NCI-H510A (cell line): ENCODE data around the gene ZCCHC8.
"Not testable (repeated sequence)": the region's sequence is repeated elsewhere in the genome, so short reads cannot be mapped to it uniquely, and the experiment has no call there.

Experiments
- DNase-seq: peaks from one replicate; lab custom pipeline; 2025; lab: John Stamatoyannopoulos, UW

The ZCCHC8 gene

DNA sequence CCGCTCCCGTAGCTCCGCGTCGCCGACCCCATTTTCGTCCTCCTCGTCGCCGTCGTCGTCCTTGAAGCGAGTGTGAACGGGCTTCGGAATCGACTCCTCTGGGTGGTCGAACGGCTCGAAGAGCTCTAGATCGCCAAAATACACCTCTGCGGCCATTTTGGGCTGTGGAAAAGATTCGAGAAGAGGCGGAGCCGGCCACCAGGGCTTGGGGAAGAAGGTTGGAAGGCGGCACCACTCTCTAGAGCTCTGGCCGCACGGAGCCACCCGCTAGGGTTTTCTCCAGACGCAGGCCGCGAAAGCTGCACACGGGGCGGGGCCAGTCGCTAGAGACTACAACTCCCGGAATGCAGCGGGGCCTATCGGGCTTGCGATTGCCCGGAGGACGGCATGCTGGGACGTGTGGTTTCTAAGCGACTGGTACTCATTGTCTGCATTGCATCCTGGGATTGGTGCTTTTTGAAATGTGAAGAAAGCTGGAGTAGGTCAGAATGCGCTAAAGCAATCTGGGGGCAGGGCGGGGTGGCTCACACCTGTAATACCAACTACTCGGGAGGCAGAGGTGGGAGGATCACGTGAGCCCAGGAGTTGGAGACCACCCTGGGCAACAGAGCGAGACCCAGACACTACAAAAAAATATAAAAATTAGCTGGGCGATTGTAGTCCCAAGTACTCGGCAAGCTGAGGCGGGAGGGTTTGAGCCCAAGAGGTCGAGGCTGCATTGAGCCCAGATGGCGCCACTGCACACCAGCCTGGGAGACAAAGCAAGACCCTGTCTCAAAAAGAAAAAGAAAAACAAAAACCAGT, at the start of gene ZCCHC8:
Gene ZCCHC8, minus strand, starts transcription at position 248 of the 804 bp plus-strand sequence. Its CDS starts 92 bp downstream, at position 156.
- DNase-seq: peak; percentile 99

DNA sequence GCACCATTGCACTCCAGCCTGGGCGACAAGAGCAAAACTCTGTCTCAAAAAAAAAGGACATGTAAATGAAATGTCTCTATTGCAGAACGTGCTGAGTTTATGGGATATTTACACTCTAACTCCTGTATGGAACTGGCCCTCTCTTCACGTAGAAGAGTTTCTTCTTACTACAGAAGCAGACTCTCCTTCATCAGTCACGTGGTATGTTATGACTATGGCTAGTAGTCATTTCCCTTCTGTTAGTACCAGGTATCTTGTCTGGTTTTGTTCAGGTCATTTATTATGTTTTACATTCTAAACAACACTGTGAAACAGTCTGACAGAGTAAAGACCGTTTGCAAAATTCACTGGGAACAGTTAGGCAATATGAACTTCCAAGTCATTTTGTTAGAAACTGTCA, 46.6 kb upstream of the ZCCHC8 start:
- DNase-seq: no peak

DNA sequence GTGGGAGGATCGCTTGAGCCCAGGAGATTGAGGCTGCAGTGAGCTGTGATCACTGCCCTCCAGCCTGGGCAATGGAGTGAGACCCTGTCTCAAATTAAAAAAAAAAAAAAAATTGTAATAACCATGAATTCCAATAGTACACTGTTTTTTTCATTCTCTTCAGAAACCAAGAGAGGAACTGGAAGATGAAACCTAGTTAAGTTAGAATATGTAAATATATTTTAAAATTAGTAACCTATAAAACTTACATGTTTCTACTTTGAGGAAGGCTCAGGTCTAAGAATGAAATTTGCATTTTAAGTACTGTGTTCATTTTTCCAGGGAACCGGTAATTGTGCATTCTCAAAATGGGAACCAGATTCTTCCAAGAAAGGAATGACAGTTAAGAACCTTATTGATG, 45.1 kb upstream of the ZCCHC8 start:
- no peak for DNase-seq

DNA sequence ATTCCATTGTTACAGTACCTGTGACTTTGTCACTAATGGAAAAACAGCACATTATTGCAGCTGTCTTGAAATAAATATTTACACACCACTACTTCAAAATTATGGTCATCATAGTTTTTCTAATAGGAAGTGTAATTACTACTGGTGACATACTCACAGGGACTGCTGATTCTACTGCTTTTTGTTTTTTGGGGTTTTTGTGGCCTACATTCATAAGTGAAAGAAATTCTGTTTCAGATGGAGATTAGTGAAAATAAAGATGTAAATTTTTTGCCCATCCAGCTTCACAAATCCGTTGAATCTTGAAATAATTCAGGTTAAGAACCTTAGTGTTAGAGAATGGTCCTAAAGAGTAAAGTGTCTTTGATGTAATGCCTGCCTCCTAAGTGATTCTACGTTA, 43.8 kb upstream of the ZCCHC8 start:
- no peak for DNase-seq

DNA sequence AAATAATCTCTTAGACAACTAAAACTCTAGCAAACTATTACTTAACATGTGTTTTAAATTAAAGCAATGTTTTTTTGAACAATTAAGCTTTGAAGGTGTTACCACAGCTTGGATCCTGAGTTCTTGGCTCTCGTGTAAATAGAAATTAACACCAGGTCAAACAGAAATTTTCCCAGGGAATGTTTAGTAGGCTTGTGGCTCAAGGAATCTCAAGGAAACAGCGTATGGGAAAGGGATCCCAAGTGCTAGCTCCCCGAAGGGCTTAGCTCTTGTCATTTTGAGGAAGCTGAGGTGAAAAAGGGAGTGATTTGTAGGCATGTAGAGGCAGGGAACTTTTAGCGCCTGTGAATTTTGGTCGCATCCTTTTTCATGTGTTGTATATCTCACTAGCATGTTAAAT, 37.8 kb upstream of the ZCCHC8 start:
- no peak for DNase-seq

DNA sequence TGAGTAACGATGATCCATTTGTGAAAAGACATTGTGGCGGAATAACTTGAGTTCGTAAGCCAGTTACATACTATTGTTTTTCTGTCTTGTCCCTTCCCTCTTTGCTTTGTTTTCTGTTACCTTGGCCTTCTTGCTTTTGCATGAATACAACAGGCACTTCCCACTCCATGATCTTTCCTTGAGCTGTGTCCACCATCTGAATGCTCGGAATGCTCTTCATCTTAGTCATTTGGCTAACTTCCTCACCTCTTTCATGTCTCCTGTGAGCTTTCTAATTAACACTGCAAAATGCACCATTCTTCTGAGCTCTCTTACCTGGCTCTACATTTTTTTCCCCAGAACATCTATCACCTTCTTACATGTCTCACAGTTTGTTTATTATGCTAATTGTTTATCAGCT, 36.3 kb upstream of the ZCCHC8 start:
- DNase-seq: no peak

DNA sequence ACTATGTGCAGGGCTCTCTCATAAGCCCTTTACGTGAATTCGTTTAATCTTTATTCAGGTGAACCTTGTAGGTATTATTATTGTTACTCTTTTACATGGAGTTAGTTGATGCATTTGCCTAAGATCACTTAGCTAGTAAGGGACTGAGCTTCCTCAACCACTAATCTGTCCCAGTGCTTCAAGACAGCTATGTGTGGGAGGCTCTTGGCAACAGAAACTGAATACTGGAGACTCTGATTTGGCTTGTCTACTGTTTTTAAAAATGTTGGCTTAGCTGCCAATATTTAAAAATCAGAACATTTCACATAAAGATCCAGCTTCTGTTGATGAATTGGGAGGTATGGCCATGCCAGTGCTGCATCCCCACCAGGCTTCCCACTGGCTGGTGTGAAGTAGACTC, 33.1 kb upstream of the ZCCHC8 start:
- DNase-seq: no peak

DNA sequence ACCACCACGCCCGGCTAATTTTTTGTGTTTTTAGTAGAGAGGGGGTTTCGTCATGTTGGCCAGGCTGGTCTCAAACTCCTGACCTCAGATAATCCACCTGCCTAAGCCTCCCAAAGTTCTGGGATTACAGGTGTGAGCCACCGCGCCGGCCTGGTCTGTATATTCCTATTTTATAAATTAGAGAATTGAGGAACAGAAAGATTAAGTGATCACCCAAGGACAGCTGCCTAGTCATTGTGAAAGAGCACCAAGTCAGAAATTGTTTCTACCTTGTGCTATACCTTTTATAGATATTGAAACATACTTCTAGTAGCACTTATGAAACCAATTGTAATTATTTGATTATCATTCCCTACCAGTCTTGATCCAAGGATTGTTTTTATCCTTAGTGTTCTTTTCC, 28.3 kb upstream of the ZCCHC8 start:
- no peak for DNase-seq

DNA sequence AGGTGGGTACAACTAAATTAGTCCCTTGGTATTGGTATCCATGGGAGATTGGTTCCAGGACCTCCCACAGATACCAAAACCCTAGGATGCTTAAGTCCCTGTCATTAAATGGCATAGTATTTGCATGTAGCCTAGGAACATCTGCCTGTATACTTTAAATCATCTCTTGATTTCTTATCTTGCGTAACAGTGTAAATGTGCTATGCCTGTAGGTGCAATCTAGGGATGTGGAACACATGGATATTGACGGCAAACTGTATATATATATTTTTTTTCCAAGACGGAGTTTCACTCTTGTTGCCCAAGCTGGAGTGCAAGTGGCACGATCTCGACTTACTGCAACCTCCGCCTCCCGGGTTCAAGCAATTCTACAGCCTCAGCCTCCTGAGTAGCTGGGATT, 27.9 kb upstream of the ZCCHC8 start:
- no peak for DNase-seq

DNA sequence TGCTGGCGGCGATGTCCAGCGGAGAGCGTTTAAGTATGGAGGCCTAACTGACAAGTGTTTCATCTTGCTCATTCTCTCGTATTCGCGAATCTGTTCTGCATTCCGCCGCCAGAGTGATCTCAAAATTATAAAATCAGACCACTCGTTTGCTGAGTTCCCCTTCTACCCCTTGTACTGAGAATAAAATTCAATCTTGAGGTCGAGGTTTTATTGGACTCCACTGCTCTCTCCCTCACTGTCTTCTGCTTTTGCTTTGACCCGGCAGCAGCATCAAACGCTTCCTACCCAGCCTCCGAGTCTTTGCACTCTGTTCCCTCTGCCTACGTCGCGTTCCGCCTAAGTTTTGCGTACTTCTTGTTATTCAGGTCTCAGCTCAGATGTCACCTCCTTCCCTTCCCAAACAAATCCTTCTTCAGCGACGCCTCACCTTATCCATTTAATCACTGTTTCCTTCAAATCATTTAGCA, 26.8 kb upstream of the ZCCHC8 start:
- DNase-seq: peak; percentile 36

DNA sequence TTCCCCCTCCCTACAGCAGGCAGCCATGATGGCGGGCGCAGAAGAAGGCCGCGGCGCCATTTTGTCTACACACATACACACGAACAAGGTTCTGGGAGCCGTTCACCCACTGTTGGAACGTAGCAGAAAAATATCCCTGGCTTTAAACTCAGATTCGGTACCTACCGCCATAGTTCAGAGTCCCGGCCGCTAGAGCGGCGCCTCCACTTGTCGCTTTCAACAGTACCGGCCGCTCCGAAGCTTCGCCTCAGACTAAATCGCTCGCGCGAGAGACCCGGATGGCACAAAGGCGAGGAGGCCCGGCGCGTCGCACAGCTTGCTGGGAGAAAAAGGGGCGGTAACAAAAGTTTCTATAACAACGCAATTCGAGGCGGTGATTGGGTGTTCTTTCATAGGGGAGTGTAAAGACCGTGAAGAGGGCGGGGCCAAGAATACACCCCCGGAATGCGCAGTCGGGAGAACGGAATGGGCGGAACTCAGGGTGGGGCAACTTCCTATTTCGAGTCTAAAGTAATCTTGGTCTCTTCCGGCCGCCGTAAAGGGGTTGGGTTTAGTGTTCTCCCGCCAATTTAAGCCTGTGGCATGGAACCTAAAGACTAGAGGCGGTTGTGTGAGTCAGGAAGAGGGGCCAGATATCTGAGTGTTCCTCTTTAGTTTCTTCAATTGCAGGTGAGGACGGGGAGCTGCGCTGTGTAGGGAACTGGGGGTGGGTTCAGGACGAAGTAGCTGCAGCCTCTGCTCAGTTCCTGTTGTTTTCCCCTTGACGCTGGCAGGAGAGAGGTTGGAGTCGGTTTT, 26.1 kb upstream of the ZCCHC8 start, which contains the start of the genes KNTC1 and RSRC2:
Gene KNTC1, plus strand, starts transcription at position 567 of the 795 bp plus-strand sequence. CDS start 2,815 bp downstream, outside the sequence.
Gene RSRC2, minus strand, starts transcription at position 254 of the 795 bp plus-strand sequence. Its CDS starts 83 bp downstream, at position 171.
- peak; percentile 99 for DNase-seq

DNA sequence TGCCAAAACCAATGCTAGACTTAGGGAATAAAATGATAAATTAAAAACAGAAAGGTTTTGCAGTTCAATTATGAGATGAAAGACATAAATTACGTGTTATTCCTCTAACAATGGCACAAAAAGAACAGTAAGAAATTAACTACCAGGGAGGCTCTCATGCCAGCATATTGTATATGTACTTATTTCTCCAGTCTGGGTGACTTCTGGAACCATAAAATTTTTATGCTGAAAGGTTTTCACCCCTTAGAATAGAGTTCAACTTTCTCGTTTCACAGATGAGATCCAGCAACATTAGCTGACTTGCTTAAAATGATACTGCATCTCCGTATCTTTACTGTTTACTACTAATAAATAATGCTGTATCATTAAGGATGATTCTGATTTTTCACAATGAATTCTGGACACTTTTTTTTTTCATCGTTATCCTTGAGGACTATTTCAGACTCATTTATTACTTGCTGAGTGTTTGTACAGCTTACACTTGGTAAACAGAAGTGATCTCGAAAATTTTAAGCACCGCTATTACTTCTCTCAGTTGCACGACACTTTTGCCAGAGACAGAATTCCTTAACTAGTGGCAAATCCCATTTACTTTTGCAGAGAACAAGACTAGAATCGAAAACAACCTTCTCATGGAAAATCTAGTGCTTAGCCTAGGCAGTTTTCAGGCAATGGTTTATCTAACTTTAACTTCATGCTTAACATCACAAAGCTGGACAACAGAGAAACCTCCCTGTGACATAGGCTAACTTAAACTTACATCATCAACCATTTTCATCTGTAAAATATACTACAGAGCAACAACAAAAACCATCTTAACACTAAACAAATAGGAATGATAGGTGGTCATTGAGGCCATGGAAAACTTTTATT, 23.4 kb upstream of the ZCCHC8 start:
- no peak for DNase-seq

DNA sequence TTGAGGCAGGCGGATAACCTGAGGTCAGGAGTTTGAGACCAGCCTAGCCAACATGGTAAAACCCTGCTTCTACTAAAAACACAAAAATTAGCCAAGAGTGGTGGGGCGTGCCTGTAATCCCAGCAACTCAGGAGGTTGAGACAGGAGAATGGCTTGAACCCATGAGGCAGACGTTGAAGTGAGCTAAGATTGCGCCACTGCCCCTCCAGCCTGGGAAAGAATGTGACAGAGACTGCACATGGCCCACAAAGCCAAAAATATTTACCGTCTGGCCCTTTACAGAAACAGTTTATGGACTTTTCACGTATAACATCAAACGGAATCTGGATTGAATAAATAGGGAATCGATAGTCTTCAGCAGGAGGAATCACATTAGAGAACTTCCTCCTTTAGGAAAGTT, 22.5 kb upstream of the ZCCHC8 start:
- DNase-seq: no peak

DNA sequence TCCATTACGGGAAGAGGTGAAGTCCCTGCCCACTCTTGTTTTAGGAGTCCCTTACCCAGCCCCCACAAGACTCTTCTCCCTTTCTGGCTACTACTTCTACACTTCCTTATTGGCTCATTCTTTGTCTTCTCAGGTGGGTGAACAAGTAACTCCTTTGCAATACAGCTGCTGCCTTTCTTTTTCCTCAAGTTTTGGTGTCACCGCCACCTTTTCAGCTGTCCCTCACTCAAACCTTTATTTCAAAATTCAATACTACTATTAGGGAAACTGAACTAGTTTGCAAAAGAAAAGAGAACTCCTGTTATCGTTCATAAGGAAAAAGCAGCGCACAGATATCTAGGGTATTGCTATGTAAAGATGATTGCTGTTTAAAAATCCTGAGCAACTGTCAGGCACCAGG, 19.9 kb upstream of the ZCCHC8 start:
- no peak for DNase-seq

DNA sequence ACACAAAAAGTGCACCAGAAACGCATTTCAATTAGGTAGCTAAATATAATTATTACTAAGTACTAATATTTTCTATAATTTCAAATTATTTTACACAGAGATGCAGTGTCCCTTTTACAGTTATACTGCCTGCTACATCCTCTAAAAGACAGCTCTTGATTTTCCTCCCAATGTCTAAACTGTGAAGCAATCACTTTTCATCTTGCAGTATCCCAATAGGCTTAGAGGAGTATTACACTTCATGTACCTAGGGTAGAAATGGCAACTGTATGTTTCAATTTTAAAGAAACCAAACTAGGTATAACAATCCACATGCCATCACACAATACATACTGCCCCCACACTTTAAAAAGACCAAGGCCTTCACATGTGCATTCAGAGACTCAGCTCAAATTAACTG, 18.7 kb upstream of the ZCCHC8 start:
- no peak for DNase-seq

DNA sequence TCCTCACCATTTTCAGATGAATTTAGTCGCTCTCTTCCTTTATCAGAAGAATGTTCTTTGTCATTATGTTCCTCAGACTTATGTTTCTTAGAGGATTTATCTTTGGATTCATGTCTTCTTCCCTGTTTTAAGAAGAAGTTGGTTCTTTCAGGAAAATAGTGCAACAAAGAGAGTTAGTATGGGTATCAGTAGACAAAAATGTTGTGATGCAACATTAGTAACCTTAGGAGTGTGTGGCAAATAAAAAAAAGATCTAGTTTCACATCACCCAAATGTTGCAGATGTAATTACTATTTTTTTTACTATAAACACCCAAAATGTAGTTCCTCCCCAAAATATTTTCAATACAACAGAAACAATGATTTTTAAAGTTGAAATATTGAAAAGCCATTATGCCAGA, 18.2 kb upstream of the ZCCHC8 start:
- no peak for DNase-seq

DNA sequence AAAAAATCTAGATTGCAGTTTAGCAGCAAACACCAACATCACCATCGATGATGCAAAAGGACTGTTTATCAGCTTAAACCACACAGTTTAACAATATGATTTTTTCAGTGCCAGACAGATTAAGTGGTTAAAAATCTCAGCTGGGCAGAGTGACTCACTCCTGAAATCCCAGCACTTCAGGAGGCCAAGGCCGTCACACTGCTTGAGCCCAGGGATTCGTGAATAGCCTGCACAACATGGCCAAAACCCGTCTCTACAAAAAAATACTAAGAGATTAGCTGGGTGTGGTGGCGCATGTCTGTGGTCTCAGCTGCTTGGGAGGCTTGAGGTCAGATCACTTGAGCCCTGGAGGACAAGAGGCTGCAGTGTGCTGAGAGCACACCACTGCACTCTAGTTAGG, 17.1 kb upstream of the ZCCHC8 start:
- DNase-seq: no peak

DNA sequence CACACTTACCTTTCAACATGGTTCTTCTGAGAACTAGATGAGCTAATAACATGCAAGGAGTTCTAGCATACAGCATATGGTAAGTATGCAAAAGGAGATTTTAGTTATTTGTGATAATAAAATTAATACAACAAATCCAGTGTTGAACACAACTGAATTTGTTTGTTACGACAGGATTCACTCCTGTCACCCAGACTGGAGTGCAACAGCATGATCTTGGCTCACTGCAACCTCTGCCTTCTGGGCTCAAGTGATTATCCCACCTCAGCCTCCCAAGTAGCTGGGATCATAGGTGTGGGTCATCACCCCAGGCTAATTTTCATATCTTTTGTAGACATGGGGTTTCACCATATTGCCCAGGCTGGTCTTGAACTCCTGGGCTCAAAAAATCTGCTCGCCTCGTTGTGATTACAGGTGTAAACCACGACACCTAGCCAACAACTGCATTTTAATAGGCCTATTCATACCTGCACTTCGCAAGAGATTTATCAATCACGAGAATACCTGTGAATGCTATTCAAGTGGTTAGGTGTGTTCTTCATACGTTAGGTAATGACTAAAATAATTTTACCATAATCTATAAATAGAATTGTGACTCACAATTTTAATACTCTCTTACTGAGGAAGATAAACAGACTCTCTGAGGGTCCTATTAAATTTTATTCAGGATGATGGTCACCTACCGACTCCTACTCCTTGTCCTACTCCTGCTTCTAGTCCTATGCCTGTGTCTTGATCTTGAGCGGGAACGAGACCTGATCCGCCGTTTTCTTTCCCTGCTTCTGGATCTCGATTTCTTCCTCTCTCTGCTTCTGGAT, 16.0 kb upstream of the ZCCHC8 start:
- no peak for DNase-seq

DNA sequence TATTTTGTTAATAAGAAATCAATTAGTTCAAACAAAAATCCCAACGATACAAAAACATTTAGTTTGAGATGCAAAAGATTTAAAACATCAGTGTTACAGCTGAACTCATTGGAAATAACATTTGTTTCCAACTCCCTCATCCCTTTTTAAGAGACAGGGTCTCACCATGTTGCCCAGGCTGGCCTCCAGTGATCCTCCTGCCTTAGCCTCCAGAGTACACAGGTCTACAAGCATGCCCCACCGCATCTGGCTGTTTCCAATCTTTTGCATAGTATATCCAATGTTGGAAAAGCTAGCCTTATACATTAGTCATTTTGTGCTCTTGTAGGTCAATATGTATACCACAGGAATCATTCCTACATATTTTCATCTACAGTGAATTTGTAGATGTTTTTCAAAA, 14.5 kb upstream of the ZCCHC8 start:
- no peak for DNase-seq

DNA sequence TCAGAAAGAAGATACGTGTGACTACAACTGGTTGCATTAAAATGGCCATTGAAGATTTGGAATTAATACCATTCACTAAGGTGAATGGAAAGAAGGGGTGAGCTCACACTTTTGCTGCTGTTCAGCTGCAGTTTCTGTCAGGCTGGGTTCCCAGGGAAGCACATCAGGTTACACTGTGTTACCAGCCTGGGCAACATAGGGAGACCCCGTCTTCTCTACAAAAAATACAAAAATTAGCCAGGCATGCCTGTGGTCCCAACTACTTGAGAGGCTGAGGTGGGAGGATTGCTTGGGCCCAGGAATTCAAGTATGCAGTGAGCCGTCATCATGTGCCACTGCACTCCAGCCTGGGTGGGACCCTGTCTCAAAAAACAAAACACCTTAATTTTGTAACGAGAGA, 12.9 kb upstream of the ZCCHC8 start:
- no peak for DNase-seq

DNA sequence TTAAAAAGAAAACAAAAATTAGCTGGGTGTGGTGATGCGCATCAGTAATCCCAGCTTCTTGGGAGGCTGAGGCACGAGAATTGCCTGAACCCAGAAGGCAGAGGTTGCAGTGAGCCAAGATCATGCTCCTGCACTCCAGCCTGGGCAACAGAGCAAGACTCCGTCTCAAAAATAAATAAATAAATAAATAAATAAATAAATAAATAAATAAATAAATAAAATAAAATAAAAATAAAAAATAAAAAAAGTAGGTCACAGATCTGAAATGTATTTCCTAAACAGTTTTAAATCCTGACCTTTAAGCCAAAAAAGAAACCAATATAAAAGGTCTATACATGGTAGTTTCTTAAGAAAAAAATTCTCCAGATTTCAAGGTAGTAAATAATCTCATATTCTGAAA, 12.3 kb upstream of the ZCCHC8 start:
- not testable (repeated sequence) for DNase-seq
